ENCODE measurements around the gene ADAMTS19. TPM values are rescaled to one million over a fixed set of nuclear protein-coding genes. Genes with fewer than 3 reads are reported as not detected.

Gene ADAMTS19
- total RNA-seq, 2 experiments from 2014 or later = not detected

- no peaks in the 10 kb centered on the region for H3K4me1 Mint-ChIP-seq (ENCODE audit: low read depth)
- peaks cover 2% of the 10 kb centered on the region for H3K27me3 Mint-ChIP-seq
- no peak within 1 kb of the TSS for H3K27ac Mint-ChIP-seq
- intact Hi-C loops (cut with micrococcal nuclease) = no loop called here
- ChIA-PET POLR2A (no interaction called here), CTCF (interaction anchor here (0.6 to 1.3 kb wide), 2 partner anchors 24 to 621 kb away, joined by 3 to 5 read pairs; no protein-coding TSS in a partner anchor)
- H3K4me3 Mint-ChIP-seq = no peak within 1 kb of the TSS
- no peaks in the 10 kb centered on the region for H3K36me3 Mint-ChIP-seq (ENCODE audit: low read depth)
- ATAC-seq = no peak
- TF ChIP-seq CTCF (IDR thresholded peaks at IDR 0.05) = no peak
- H3K9me3 Mint-ChIP-seq = no peaks in the 10 kb centered on the region
- no peak for DNase-seq
Measured at GRCh38 chr5:129747572-129748407, 287.7 kb downstream of the ADAMTS19 start, which contains the start of gene MINAR2. Gene MINAR2 (plus strand): TSS chr5:129748094. CDS start chr5:129748191, 97 bp downstream.

- intact Hi-C loops (cut with micrococcal nuclease) = no loop called here
- no peaks in the 10 kb centered on the region for H3K36me3 Mint-ChIP-seq (ENCODE audit: low read depth)
- no peaks in the 10 kb centered on the region for H3K9me3 Mint-ChIP-seq
- ChIA-PET POLR2A (no interaction called here), CTCF (interaction anchor here (1.3 kb wide), 1 partner anchor 22 kb away, joined by 5 read pairs; no protein-coding TSS in a partner anchor)
- TF ChIP-seq CTCF (IDR thresholded peaks at IDR 0.05) = no peak
- ATAC-seq = no peak
- H3K27ac Mint-ChIP-seq = no peak overlapping the region
- no peak for DNase-seq
- H3K4me3 Mint-ChIP-seq = no peak overlapping the region
- H3K4me1 Mint-ChIP-seq (ENCODE audit: low read depth) = no peaks in the 10 kb centered on the region
- H3K27me3 Mint-ChIP-seq = peaks cover 2% of the 10 kb centered on the region
Measured at GRCh38 chr5:129748913-129749880, 289.1 kb downstream of the ADAMTS19 start.

- intact Hi-C loops (cut with micrococcal nuclease) = loop anchor here (10.0 kb wide), 2 partner anchors 586 to 1546 kb away; no protein-coding TSS in a partner anchor
- H3K4me1 Mint-ChIP-seq (ENCODE audit: low read depth) = no peaks in the 10 kb centered on the region
- no peak for ATAC-seq
Measured at GRCh38 chr5:129760636-129761325, 300.7 kb downstream of the ADAMTS19 start.

GRCh38 chr5:129763651-129764050 lies 303.6 kb downstream of the ADAMTS19 start:
- H3K27ac Mint-ChIP-seq = no peak overlapping the region
- H3K27me3 Mint-ChIP-seq = peaks cover 4% of the 10 kb centered on the region
- no peak overlapping the region for H3K4me3 Mint-ChIP-seq
- DNase-seq (no peak), ATAC-seq (no peak)
- no peaks in the 10 kb centered on the region for H3K9me3 Mint-ChIP-seq
- no peaks in the 10 kb centered on the region for H3K4me1 Mint-ChIP-seq (ENCODE audit: low read depth)
- intact Hi-C loops (cut with micrococcal nuclease) = loop anchor here (10.0 kb wide), 2 partner anchors 589 to 1549 kb away; no protein-coding TSS in a partner anchor
- no peak for TF ChIP-seq CTCF (IDR thresholded peaks at IDR 0.05)
- H3K36me3 Mint-ChIP-seq (ENCODE audit: low read depth) = no peaks in the 10 kb centered on the region
- POLR2A ChIA-PET = no interaction called here
- CTCF ChIA-PET = interaction anchor here (3.6 kb wide), 1 partner anchor 88 kb away, joined by 14 read pairs; no protein-coding TSS in a partner anchor

More at GRCh38 chr5:129760636-129761325, 300.7 kb downstream of the ADAMTS19 start:
- Mint-ChIP-seq H3K27ac (no peak overlapping the region), H3K36me3 (ENCODE audit: low read depth) (no peaks in the 10 kb centered on the region), H3K27me3 (peaks cover 6% of the 10 kb centered on the region), H3K9me3 (no peaks in the 10 kb centered on the region), H3K4me3 (no peak overlapping the region)
- no peak for TF ChIP-seq CTCF (IDR thresholded peaks at IDR 0.05)
- POLR2A ChIA-PET = no interaction called here
- no peak for DNase-seq
- CTCF ChIA-PET = interaction anchor here (2.4 kb wide), 1 partner anchor 11 kb away, joined by 8 read pairs; no protein-coding TSS in a partner anchor

All from activated CD8-positive, alpha-beta T cell treated with anti-CD3 and anti-CD28 coated beads for 36 hours (primary cell).